HCT116 (cell line): ENCODE data around the gene GLCE.

ENCODE experiments used
- CEBPB ChIP-seq: IDR thresholded peaks from 2 replicates; pipeline ENCODE4 v1.6.1; 2012; ENCODE audit warnings: low read depth
- ELF1 ChIP-seq: IDR thresholded peaks from 2 replicates; pipeline ENCODE4 v1.6.1; 2012; ENCODE audit warnings: low read depth, borderline replicate concordance
- EZH2 ChIP-seq: fragments of 200-600 bp; sonication (generic); IDR thresholded peaks from 2 replicates; pipeline ENCODE4 v1.6.1; 2017; ENCODE audit warnings: antibody characterized with exemption, mixed run types
- JUND ChIP-seq: IDR thresholded peaks from 2 replicates; pipeline ENCODE4 v1.6.1; 2012
- POLR2A ChIP-seq: IDR thresholded peaks from 2 replicates; pipeline ENCODE4 v1.7.0; 2011; ENCODE audit warnings: borderline replicate concordance; ENCODE audit not compliant: insufficient read depth, insufficient read length; ENCODE audit errors: extremely low read depth
- POLR2AphosphoS5 ChIP-seq: IDR thresholded peaks from 2 replicates; pipeline ENCODE4 v1.6.1; 2011; ENCODE audit warnings: mild to moderate bottlenecking, low read depth, low read length, moderate library complexity
- ZBTB33 ChIP-seq: IDR thresholded peaks from 2 replicates; pipeline ENCODE4 v1.6.1; 2011; ENCODE audit warnings: mild to moderate bottlenecking, low read length, moderate library complexity; ENCODE audit not compliant: insufficient replicate concordance; ENCODE audit errors: extremely low read depth
- ZFX ChIP-seq: fragments of 450-650 bp; IDR thresholded peaks from 2 replicates; pipeline ENCODE4 v1.6.1; 2017
- ZNF274 ChIP-seq: fragments of 200-500 bp; sonication (Bioruptor generic); IDR thresholded peaks from 2 replicates; pipeline ENCODE4 v1.6.1; 2014; ENCODE audit warnings: mild to moderate bottlenecking, low read depth, low read length, inconsistent platforms
- TF ChIP-seq, protein P1 (sequence below), 3 experiments: fragments of 200-600 bp in 1 of 3; sonication (generic) in 1 of 3; IDR thresholded peaks in 2 of 3; conservative IDR thresholded peaks in 1 of 3; 2 replicates each; pipeline ENCODE4 v1.5.1; 2012 to 2017; ENCODE audit warnings: low read depth in 2 of 3, low read length in 2 of 3, antibody characterized with exemption in 1 of 3, borderline replicate concordance in 1 of 3, control low read depth in 1 of 3, mild to moderate bottlenecking in 1 of 3, mixed read lengths in 1 of 3, mixed run types in 1 of 3, moderate library complexity in 1 of 3; ENCODE audit not compliant: insufficient read depth in 1 of 3
- TF ChIP-seq, protein P2 (sequence below): IDR thresholded peaks from 2 replicates; pipeline ENCODE4 v1.6.1; 2012; ENCODE audit warnings: low read depth

DNA sequence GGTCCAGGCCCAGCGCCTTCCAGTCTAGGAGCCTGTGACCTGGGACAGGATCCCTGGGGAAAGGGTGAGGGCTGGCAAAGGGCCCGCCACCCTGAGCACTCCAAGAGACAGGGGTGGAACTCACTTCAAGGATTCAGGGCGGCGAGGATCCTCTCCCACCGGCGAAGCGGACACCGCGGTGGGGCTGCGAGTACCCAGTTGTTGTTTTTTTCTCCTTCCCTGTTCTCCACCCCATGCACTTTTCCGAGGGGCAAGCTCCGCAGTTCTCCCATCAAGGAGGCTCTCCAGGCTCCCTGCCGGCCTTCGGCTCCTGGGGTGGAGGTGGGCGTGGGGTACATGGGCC lies 137.9 kb downstream of the GLCE start:
- TF ChIP-seq, protein P1, sequence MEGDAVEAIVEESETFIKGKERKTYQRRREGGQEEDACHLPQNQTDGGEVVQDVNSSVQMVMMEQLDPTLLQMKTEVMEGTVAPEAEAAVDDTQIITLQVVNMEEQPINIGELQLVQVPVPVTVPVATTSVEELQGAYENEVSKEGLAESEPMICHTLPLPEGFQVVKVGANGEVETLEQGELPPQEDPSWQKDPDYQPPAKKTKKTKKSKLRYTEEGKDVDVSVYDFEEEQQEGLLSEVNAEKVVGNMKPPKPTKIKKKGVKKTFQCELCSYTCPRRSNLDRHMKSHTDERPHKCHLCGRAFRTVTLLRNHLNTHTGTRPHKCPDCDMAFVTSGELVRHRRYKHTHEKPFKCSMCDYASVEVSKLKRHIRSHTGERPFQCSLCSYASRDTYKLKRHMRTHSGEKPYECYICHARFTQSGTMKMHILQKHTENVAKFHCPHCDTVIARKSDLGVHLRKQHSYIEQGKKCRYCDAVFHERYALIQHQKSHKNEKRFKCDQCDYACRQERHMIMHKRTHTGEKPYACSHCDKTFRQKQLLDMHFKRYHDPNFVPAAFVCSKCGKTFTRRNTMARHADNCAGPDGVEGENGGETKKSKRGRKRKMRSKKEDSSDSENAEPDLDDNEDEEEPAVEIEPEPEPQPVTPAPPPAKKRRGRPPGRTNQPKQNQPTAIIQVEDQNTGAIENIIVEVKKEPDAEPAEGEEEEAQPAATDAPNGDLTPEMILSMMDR (IDR thresholded peaks at IDR 0.05 in 2 of 3, conservative IDR thresholded peaks at IDR 0.05 in 1 of 3; ENCODE audit: borderline replicate concordance in 1 of 3, insufficient read depth in 1 of 3, low read depth in 2 of 3, low read length in 2 of 3): no peak
- no peak for TF ChIP-seq ZNF274
- TF ChIP-seq POLR2A: no peak
- no peak for TF ChIP-seq CEBPB
- no peak for TF ChIP-seq JUND
- no peak for TF ChIP-seq EZH2
- TF ChIP-seq, protein P2, sequence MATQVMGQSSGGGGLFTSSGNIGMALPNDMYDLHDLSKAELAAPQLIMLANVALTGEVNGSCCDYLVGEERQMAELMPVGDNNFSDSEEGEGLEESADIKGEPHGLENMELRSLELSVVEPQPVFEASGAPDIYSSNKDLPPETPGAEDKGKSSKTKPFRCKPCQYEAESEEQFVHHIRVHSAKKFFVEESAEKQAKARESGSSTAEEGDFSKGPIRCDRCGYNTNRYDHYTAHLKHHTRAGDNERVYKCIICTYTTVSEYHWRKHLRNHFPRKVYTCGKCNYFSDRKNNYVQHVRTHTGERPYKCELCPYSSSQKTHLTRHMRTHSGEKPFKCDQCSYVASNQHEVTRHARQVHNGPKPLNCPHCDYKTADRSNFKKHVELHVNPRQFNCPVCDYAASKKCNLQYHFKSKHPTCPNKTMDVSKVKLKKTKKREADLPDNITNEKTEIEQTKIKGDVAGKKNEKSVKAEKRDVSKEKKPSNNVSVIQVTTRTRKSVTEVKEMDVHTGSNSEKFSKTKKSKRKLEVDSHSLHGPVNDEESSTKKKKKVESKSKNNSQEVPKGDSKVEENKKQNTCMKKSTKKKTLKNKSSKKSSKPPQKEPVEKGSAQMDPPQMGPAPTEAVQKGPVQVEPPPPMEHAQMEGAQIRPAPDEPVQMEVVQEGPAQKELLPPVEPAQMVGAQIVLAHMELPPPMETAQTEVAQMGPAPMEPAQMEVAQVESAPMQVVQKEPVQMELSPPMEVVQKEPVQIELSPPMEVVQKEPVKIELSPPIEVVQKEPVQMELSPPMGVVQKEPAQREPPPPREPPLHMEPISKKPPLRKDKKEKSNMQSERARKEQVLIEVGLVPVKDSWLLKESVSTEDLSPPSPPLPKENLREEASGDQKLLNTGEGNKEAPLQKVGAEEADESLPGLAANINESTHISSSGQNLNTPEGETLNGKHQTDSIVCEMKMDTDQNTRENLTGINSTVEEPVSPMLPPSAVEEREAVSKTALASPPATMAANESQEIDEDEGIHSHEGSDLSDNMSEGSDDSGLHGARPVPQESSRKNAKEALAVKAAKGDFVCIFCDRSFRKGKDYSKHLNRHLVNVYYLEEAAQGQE: no peak
- no peak for TF ChIP-seq ELF1
- TF ChIP-seq ZFX: no peak
- TF ChIP-seq ZBTB33: no peak
- TF ChIP-seq POLR2AphosphoS5: no peak
